Bone marrow (tissue), 2 donors: Measurements from ENCODE around the gene KLF2.
A peak's percentile ranks its signal among the peaks of the same experiment; 100 is the strongest.
"Not testable (repeated sequence)": the region's sequence is repeated elsewhere in the genome, so short reads cannot be mapped to it uniquely, and the experiment has no call there.

Source experiments
- DNase-seq, 2 donors: peaks; one replicate each; lab custom pipeline; 2025; lab: John Stamatoyannopoulos, UW

KLF2 gene

GRCh38 chr19:16337809-16338469, 13.3 kb downstream of the KLF2 start:
- no peak for DNase-seq

GRCh38 chr19:16338470-16339360, 14.1 kb downstream of the KLF2 start:
- DNase-seq = peak in 1 of 2 donors; percentile 32

GRCh38 chr19:16339361-16339725, 14.7 kb downstream of the KLF2 start:
- no peak for DNase-seq

- no peak for DNase-seq
Observed at GRCh38 chr19:16340092-16340491, 15.5 kb downstream of the KLF2 start.

- no peak for DNase-seq
Observed at GRCh38 chr19:16340654-16341053, 16.0 kb downstream of the KLF2 start.

- DNase-seq = peak in 1 of 2 donors; percentile 54
Observed at GRCh38 chr19:16342002-16342715, 17.5 kb downstream of the KLF2 start.

GRCh38 chr19:16343156-16343555, 18.5 kb downstream of the KLF2 start:
- DNase-seq = no peak

- DNase-seq = no peak
Observed at GRCh38 chr19:16345457-16345856, 20.8 kb downstream of the KLF2 start.

GRCh38 chr19:16347099-16347498, 22.5 kb downstream of the KLF2 start:
- not testable (repeated sequence) for DNase-seq

GRCh38 chr19:16347706-16348105, 23.1 kb downstream of the KLF2 start:
- DNase-seq = no peak

- DNase-seq = no peak
Observed at GRCh38 chr19:16349551-16350152, 25.0 kb downstream of the KLF2 start.

- DNase-seq = no peak
Observed at GRCh38 chr19:16351133-16351809, 26.6 kb downstream of the KLF2 start.

- DNase-seq = no peak
Observed at GRCh38 chr19:16355293-16356043, 30.8 kb downstream of the KLF2 start.

GRCh38 chr19:16358456-16358855, 33.8 kb downstream of the KLF2 start:
- no peak for DNase-seq

- no peak for DNase-seq
Observed at GRCh38 chr19:16359074-16359473, 34.4 kb downstream of the KLF2 start.

GRCh38 chr19:16359964-16360363, 35.3 kb downstream of the KLF2 start:
- no peak for DNase-seq

GRCh38 chr19:16360738-16361137, 36.1 kb downstream of the KLF2 start:
- no peak for DNase-seq

GRCh38 chr19:16361254-16361653, 36.6 kb downstream of the KLF2 start:
- DNase-seq = no peak

GRCh38 chr19:16361926-16362325, 37.3 kb downstream of the KLF2 start:
- DNase-seq = no peak

- DNase-seq = no peak
Observed at GRCh38 chr19:16363133-16363851, 38.7 kb downstream of the KLF2 start.
